NCI-H82 (cell line): ENCODE results near the gene ZC2HC1B.

Experiments used
- DNase-seq: peaks from one replicate; lab custom pipeline; 2025; lab: John Stamatoyannopoulos, UW

Gene ZC2HC1B

DNA sequence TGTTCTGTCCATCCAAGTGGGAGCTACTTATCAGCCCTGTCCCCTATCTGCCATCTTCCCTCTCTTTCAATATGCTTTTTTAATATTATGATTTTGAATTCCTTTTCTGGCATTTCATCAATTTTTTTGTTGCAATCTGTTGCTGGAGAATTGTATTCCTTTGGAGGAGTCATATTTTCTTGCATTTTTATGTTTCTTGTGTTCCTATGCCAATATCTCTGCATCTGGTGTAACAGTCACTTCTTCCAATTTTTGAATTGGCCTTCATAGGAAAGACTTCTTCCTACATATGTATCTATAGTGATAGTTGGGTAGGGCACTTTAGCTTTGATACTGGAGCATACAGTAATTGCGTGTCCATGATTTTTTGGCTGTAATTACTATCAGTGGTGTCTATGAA is 70.1 kb downstream of the ZC2HC1B start:
- DNase-seq = no peak

DNA sequence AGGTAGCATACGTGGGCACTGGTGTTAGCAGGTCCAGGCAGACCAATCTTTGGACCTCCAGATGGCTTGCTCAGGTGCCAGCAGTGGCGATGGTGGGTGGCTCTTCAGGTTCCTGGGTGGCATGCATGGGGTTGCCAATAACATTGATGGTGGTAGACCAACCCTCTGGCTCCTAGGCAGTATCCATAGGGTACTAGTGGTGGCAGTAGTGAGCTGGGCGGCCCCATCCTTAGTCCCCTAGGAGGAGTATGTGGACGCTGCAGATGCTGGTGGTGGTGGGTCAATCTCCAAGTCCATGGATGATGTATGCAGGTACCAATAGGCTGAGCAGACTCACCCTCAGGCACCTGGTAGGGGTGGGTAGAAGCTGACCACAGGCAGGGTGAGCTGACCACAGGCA is 70.6 kb downstream of the ZC2HC1B start:
- DNase-seq = no peak

DNA sequence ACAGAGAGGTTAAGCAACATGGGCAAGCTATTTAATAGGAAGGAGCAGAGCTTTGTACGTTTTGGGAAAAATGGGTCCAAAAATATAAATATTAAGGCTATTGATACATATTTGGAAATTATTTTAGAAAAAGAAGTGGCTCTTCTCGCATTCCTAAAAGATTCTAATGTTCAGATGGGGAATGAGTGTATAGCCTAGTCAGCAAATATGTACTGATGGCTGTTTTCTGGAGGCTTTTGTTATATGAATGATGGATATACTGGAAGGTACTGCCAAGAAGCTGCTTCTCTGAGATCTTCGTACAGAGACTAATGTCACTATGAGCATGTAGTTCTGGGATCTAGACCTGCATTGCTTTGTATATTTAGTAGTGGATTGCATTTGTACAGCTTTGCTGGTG is 72.1 kb downstream of the ZC2HC1B start:
- no peak for DNase-seq

DNA sequence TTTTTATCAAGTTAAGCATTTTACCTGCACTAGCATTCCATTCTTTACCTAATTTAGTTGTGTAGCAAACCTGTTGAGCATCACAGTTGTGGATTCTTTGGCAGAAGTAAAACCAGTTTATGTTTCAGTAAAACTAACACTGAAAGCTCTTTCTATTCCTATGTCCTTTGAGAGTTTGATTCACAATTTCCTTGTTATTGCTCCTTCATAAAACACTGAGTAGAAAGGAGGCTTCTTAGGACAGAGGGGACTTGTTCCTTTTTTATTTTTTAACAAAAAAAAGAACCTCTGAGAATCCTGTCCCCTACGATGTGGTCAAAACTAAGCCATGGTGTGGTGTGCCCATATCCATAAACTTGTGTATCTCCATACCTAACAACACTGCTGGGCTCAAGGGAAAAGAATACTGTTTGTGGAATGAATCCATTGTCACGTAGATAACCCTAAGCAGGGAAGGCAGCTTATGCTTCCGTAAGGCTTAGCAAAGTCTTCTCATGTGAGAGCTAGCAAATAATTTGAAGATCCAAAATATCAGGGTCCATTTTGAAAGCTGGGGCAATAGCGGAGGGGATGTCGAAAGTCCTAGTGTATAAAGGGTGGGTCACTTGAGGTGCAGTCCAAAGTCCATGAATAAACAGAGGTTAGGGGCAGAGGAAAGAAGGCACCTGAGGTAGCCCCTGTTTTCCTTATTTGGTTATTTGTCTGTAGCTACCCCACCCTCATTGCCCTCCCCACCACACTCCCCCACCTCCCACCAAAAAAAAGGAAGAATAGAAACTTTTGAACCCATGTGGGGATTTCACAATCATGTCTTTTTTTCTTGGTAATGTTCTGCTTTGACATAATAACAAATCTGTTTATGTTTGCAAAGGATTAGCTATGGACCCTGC is 72.7 kb downstream of the ZC2HC1B start:
- peak; percentile 56 for DNase-seq

DNA sequence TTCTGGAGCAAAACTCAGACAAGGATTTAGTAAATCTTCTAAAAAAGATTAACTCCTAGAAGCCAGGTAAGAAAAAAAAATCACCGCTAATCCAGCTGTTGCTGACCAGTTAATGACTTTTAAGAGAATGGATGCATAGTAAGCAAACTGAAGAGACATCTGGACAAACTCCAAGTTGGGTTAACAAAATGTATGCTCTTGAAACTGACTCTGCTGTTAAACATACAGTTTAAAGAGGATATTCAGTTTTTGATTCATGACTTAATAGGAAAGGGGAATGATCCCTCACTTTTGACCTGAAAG is 73.3 kb downstream of the ZC2HC1B start:
- peak; percentile 70 for DNase-seq

DNA sequence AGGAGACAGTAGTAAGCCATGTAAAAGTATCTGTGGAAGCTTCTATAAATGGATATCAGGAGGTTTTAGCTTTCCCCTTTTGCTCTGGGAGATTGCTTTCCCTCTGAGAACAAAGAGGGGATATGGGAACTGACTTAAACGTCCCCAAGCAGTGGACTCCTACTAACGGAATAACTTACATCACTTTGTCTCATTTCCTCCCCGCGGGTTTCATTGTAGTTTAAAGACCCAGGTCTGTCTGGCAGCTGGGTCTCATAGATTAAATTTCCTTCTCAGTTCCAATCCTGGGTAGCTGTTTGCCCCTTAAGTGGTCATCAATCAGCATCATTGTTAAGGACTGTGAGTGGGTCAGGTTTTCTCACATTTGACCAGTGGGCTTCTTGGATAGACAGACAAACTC is 75.1 kb downstream of the ZC2HC1B start:
- DNase-seq = peak; percentile 39

DNA sequence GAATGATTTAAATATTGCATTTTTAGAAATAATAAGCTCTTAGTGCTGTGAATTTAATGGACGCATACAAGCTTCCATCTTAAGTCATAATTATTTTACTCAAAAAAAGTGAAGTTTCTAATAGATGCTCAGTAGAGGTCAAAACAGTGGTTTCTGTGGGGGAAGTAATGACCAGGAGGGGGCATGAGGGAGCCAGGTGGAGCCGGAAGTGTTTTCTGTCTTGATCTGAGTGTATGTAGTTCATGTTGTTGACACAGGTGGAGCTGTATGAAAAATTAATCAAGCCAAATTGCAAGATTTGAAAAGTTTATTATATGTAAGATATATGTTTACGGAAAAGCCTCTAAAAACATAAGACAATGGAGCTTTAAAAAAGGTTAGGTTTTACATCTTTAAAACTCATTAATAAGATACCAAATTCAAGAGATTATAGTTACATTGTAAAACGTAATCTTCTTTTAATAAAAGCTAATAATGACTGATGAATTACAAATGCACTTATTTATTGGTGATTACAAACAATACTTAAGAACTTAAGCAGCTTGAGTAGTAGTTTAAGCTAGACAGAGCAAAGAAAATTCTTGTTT is 75.8 kb downstream of the ZC2HC1B start:
- DNase-seq = peak; percentile 80

DNA sequence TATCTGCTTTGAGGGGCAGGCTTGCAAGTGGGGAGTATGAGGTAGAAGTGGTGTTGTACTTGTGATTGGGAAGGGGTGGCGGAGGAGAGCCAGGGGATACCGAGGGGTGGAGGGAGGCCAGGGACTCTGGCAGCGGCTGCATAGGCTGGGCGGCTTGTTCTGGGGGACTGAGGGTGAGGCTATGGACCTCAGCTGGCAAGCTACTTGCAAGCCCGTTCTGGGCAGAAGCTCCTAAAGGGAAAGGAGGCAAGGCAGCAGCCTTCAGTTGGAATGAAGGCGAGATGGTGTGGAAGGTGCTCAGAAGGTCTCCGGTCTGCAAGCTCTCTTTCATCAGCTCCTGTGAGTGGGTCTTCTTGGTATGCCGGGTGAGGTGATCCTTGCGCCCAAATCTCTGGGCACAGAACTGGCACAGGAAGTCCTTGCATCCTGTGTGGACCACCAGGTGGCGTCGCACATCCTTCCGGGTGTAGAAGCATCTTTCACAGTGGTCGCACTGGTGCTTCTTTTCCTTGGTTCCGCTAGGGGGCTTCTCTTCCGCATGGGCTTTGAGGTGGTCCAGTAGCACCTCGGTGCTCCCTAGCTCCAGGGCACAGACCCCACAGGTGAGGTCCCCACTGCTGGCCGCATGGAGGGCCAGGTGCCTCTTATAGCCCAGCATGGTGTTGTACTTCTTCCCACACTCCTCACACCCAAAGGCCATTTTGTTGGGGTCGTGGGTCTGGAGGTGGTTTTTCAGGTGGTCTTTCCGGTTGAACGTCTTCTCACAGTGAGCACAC is 77.8 kb downstream of the ZC2HC1B start:
- peak; percentile 91 for DNase-seq

DNA sequence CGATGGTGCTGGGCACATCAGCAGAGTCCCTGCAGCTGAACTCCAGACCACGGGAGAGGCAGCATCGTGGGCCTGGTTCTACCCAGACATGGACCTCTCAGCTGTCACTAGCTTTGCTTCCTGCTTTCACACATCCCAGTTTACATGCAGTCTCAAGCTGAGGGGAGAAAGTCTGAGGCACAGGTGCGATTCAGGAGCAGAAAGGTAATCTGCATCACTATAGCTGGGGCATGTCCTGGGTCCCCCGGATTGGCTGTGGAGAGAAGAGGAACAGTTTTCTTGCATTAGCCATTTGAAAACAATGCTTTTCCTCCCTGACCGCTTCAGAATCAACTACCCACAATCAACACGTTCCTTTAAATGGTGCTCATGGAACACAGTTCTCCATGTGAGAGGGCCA is 83.9 kb downstream of the ZC2HC1B start:
- no peak for DNase-seq

DNA sequence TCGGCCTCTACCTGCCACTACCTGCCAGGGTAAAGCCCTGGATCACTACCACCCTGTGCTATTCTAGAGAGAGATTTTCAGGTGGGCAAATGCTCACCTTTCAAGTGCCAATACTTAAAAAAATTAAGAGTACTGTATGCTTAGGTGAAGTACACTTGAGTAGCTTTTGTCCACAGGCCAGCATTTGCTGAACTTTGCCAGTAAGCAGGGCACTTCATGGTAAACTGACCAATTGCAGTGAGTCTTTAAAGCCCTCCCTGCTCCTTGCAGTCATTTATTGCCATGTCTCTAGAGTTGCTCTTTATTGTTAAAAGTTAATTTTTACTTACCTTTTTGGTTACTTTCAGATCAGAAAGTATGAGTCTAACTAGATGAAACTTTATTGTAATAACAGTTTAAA is 85.3 kb downstream of the ZC2HC1B start:
- no peak for DNase-seq

DNA sequence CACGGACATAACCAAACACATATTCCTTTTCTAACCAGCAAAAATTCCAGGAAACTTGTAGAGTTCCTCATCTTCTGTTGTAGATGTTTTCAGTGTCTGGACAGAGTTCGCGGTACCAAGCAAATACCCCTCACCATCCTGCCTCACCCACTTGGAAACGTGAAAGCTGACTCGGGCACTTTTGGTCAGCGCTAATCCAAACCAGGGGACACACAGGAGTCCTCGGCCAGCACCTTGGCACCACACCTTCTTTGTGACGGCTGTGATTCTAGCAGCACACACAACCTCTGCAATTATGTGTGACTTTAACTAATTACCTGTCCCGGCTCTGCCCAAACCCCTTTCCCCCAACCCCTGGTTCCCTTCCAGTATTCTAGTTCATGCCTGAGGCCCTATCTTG is 85.7 kb downstream of the ZC2HC1B start:
- no peak for DNase-seq

DNA sequence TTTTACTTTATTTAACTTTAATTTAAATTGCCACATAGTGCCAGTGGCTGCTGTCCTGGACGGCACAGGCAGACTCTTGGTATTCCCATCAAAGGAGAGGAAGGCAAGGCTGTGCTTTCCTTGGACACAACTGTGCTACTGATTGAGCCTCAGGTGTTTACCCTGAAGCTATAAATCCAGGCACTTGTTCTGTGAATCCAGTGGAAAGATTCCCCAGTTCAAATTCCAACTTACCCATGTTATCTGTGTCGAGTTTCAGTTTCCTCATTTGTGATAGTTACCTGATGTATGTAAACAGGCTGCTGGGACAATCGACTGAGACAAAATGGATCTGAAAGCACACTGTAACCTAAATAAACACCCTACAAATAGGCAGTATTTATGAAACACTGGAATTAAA is 86.6 kb downstream of the ZC2HC1B start:
- no peak for DNase-seq

DNA sequence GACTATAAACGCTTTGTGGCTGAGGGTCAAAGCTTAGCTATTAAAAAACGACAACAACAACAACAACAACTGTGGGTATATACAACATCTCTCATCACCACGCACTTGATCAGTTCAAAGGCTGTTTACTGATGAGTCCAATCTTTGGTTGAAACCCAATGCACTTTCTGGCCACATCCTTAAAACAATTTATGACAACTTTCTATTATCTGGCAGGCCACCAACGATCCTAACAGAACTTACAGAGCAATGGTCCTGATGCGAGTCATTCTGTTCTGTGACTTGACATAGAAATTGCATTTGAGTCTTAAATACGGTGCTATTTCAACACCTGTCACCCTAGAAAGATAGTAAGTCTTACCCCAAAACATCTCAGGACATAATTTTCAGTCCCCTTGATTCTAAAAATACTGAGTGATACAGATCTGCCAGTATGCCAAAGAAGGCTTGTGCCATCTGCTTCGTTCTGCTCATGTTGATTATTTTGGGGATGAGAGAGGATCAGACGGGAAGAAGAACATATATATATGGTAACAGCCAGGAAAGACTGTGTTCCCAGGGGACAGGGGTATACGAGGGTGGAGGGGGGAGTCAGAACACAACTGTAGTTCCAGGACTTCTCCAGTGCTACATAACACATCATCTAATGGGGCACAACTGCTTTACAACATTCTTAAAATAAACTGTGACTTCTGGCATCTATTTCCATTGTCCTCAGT is 87.9 kb downstream of the ZC2HC1B start:
- DNase-seq = no peak

DNA sequence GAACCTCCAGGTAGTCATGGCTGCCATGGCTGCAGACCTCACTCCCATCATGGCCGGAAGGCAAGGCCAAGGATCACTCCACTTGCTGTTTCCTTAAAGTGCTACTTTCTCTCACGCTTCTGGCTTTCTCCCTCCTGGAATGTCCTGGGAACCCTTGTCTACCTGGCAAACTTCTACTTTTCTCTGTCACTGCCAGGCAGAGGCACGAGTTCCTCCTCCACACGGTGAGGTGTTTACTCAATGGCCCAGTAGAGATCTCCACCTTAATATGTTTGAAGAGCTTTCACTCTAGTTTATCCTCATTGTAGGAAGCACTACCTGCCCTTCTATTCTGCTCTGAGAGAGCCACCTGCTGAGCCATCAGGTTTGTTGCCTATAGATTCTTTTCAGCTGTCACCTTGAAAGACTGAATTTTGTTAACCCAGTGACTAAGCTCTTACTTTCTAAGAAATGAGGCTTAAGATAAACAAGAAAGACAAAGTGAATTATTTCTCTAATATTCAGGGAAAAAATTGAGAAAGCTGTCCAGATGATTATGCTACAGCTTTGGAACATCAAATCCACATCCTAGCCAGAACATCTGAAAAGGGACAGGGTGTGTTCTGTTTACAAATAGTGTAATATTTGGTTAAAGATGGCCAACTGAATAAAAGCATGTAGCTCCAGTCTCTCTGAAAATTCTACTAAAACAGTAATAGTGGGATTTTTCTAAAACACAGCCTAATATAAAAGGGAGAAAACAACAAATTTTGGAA is 88.8 kb downstream of the ZC2HC1B start:
- DNase-seq = no peak

DNA sequence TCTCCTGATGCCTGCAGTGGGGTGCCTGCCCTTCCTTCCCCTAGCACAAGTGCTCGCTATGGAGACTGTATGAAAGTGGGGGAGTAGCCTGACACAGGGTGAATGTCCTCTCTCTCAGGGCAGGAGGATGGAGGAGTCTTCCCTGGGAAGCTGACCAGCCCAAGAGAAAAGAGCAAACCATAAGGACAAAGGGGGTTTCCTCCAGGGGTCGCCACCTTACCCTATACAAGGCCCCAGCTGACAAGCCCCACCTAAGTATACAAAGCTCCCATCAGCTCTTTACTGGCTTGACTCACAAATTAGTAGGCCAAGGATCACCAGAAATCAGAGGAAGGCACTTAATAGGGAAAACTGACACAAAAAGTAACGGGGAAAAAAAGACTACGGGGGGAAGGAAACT is 89.6 kb downstream of the ZC2HC1B start:
- DNase-seq = no peak

DNA sequence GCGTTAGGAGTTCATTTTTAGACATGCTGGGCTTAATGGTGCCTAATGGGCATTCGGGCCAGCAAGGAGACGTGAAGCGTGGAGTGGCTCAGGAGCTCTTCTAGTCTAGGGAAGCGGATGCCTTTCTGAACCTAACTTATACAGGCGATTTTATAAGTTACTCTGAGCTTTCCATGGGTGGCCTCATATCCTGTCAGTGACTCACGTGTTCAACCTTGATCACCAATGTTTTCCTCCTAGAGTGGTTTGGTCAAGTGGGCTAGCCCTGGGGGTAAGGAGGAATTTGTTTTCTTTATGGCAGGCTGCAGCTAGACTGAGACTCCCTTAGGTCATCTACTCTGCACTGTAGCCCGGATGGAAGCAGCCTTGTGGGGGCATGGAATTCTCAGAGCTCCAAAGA is 91.7 kb downstream of the ZC2HC1B start:
- DNase-seq = no peak

DNA sequence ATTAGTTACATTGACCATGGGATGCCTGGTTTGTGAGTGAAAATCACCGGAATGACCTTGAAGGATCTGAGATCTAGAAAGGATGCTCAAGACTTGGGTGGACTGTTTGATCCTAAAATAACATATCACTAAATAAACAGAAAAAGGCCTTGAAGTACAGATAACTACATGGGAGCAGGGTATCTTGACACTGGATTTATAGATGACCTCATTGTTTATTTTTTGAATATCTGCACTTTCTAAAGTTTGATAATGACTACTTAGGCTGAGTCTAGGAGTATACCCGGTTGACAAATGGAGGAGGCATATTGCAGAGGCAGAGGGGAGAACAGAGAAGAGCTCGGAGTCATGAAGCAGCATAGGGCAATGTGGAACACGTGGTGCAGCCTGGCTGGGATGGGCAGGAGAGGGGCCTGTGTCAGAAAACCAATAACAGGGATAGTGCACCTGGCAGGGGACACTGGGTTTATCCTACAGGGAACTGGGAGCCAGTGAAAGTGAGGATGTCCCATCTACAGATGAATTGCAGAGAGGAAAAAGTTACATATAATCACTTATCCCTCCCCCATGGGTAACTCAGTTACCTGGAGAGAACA is 93.5 kb downstream of the ZC2HC1B start:
- DNase-seq = no peak

DNA sequence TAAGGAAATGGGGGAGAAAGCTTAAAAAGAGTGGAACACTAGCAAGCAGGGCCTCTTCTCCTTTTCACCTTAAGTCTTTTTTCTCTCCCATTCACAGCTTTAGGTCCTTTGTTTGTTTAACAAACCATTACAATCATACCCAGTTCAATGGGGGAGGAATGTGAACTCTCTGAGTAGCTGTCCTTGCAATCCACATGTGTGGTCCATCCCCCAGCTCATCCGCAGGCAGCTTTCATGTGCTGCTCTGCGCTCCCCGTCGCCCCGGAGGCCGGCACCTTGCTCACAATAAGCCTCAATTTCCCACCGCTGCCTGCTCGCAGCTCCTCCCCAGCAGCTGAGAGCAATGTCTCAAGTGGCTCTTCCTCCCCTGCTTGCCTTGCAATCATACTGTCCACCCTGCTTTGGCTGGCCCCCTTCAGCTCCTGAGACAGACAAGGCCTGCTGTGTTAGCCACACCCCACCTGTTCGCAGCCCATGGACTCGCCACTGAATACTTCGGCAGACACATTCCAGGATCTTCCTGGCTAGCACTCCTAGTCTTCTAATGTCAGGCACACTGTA is 94.6 kb downstream of the ZC2HC1B start:
- DNase-seq = no peak

DNA sequence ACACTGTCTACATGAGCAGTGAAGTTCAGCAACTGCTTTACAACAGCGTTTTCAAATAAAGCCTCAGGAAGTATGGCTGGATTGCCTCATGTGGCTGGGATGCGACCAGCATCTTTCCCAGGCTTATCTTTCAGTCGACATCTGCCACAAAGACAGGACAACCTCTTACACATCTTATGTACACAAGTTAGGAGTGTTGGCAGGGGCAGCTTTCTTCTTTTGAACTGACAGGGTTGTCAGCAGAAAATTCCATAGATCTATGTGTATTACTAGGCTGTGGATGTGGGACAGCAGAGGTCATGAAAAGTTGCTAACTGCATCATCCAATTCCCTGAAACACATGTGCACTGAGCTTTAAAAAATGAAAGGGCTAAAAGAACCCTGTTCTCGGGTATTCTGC is 95.7 kb downstream of the ZC2HC1B start:
- peak; percentile 42 for DNase-seq

DNA sequence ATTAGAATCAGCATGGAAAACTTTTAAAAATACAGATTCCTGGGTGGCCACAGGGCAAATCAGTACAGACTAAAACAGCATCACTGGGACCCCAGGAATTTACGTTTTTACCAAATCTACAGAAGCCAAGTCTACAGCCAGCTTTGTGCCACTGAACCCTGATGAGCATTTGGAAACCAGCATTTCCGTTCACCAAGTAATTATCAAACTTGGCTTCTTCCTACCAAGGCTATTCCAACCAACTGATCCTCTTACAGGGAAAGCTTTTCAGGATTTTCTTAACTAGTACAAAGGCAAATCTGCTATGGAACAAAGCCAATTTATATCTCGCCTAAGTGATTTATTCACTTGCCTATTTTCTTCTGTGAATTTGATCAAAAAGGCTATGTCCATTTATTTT is 96.8 kb downstream of the ZC2HC1B start:
- peak; percentile 66 for DNase-seq
